WERI-Rb-1 (cell line): ENCODE measurements around the gene TTYH2.

Experiments used
- DNase-seq: peaks from one replicate; pipeline ENCODE4 v3.0.0-alpha.2; 2020
- H3K27ac ChIP-seq: fragments of 250-450 bp; sonication (Bioruptor Pico); 2 replicates; pipeline ENCODE4 v1.5.1; 2020; ENCODE audit warnings: mild to moderate bottlenecking, moderate library complexity
- H3K27me3 ChIP-seq: fragments of 250-450 bp; sonication (Bioruptor Pico); 2 replicates; pipeline ENCODE4 v1.5.1; 2021; ENCODE audit warnings: mild to moderate bottlenecking, low read depth, moderate library complexity; ENCODE audit not compliant: insufficient read depth, severe bottlenecking
- H3K36me3 ChIP-seq: fragments of 250-450 bp; sonication (Bioruptor Pico); 2 replicates; pipeline ENCODE4 v1.5.1; 2020; ENCODE audit warnings: mild to moderate bottlenecking, moderate library complexity
- H3K4me3 ChIP-seq: 2 replicates; pipeline ENCODE4 v1.5.1; 2011; ENCODE audit warnings: low read depth, mild to moderate bottlenecking, control low read depth, low read length
- H3K9me3 ChIP-seq: fragments of 250-450 bp; sonication (Bioruptor Pico); 2 replicates; pipeline ENCODE4 v1.5.1; 2021; ENCODE audit warnings: mild to moderate bottlenecking, moderate library complexity; ENCODE audit not compliant: severe bottlenecking
- CTCF ChIP-seq: IDR thresholded peaks from 2 replicates; pipeline ENCODE4 v1.5.1; 2011; ENCODE audit warnings: low read depth, mild to moderate bottlenecking, control low read depth, inconsistent platforms, low read length

TTYH2 gene

GRCh38 chr17:74287031-74287602 lies 73.7 kb downstream of the TTYH2 start:
- H3K27ac ChIP-seq: no peak overlapping the region
- no peak for TF ChIP-seq CTCF
- H3K4me3 ChIP-seq: no peak overlapping the region
- H3K36me3 ChIP-seq: no peaks in the 10 kb centered on the region
- H3K9me3 ChIP-seq: peaks cover 3% of the 10 kb centered on the region
- no peaks in the 10 kb centered on the region for H3K27me3 ChIP-seq
- DNase-seq: no peak

GRCh38 chr17:74288785-74289184 lies 75.4 kb downstream of the TTYH2 start:
- Histone ChIP-seq H3K4me3 (no peak overlapping the region), H3K9me3 (peaks cover 4% of the 10 kb centered on the region), H3K36me3 (no peaks in the 10 kb centered on the region), H3K27me3 (no peaks in the 10 kb centered on the region), H3K27ac (no peak overlapping the region)
- DNase-seq: no peak
- no peak for TF ChIP-seq CTCF

- no peak for DNase-seq
- Histone ChIP-seq H3K27ac (no peak overlapping the region), H3K36me3 (no peaks in the 10 kb centered on the region), H3K27me3 (no peaks in the 10 kb centered on the region), H3K4me3 (no peak overlapping the region), H3K9me3 (peaks cover 5% of the 10 kb centered on the region)
- no peak for TF ChIP-seq CTCF
Measured at GRCh38 chr17:74289688-74290087, 76.3 kb downstream of the TTYH2 start.

DNA sequence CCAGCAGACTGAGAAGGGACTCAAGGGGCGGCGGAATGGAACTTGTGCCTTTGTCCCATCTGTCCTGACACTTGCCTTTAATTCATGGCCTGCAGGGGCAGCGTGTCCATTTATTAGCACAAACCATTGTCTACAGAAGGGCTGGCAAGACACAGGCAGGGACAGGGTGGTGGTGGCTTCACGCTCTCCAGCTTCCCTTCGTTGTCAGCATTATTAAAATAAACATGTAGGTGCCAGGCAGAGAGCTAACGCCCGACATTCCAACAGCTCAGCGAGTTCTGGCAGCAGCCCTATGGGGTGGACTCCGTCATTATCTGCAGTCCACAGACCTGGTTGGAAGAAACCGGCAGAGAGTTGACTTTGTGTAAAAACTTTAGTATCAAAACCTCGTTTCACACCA lies 77.0 kb downstream of the TTYH2 start:
- peak; percentile 55 for TF ChIP-seq CTCF
- DNase-seq: peak; percentile 61
- Histone ChIP-seq H3K27me3 (no peaks in the 10 kb centered on the region), H3K27ac (no peak overlapping the region), H3K4me3 (no peak overlapping the region), H3K9me3 (peaks cover 5% of the 10 kb centered on the region), H3K36me3 (no peaks in the 10 kb centered on the region)

DNA sequence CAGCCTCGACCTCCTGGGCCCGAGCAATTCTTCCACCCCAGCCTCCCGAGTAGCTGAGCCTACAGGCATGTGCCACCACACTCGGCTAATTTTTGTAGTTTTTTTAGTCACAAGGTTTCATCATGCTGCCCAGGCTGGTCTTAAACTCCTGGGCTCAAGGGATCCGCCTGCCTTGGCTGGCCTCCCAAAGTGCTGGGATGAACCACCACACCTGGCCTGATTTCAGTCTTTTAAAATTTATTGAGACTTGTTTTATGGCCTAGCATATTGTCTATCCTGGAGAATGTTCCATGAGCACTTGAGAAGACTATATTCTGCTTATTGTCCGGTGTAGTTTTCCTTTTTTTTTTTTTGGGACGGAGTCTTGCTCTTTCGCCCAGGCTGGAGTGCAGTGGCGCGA lies 79.1 kb downstream of the TTYH2 start:
- Histone ChIP-seq H3K27ac (peak overlapping the region; percentile 18; the same call in 1 of the 2 replicates), H3K4me3 (no peak overlapping the region), H3K36me3 (no peaks in the 10 kb centered on the region), H3K9me3 (peaks cover 5% of the 10 kb centered on the region), H3K27me3 (no peaks in the 10 kb centered on the region)
- DNase-seq: no peak
- TF ChIP-seq CTCF: no peak
